ENCODE data around the gene SEPTIN10. TPM values are rescaled to one million over a fixed set of nuclear protein-coding genes. Genes with fewer than 3 reads are reported as not detected.

Gene SEPTIN10
- total and polyA plus RNA-seq, 2 of the 8 experiments (the other 6 are each of a cell fraction or from before 2014, with no cell fraction given): 23.7 to 101 TPM

DNA sequence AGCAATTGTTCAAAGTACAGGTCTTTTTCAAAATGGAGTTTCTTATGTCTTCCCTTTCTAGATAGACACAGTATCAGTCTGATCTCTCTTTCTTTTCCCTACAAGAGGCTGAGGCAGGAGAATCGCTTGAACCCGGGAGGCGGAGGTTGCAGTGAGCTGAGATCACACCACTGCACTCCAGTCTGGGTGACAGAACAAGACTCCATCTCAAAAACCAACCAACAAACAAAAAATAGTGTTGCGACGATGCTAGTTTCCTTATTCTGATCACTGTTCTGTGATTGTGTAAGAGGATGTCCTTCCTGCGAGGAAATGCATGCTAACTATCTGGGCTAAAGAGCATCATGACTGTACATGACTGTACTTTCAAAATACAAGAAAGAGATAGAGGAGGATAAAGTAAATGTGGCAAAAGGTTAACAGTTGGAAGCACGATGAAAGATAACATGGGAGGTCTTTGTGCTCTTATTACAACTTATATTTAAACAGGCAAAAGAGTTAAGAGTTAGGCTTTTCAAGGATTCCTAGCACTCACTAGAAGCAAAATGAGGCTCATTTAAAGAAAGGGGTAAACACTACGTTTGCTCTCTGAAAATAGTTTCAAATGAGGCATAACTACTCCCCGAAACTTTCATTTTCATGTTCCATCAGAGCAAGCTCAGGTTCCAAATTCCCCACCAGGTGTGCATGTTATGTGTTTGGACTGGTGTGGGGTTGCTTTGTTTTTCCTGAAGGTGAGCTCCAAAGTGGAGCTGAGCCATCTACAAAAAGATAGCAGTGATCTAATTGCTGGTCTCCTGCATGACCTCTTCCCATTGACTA is 24.2 kb upstream of the SEPTIN10 start:
- no peak overlapping the region for H2AFZ ChIP-seq (ENCODE audit: low read length)
- no peak overlapping the region for H3K18ac ChIP-seq (ENCODE audit: extremely low read depth, low read length)
- no peak overlapping the region for H2BK20ac ChIP-seq (ENCODE audit: low read length)
- H4K8ac ChIP-seq (ENCODE audit: extremely low read depth, insufficient read depth, low read length): no peak overlapping the region
- H4K20me1 ChIP-seq (replicated peaks in 1 of 2; ENCODE audit: control insufficient read depth in 1 of 2, insufficient read depth in 2 of 2, low read length in 2 of 2): no peaks in the 10 kb centered on the region
- H2BK5ac ChIP-seq (ENCODE audit: low read depth, low read length): no peak overlapping the region
- FAIRE-seq (no peak), DNase-seq (ENCODE audit: low read depth in 1 of 2, low spot score in 2 of 2) (no peak)
- H3K23me2 ChIP-seq (ENCODE audit: low read depth, low read length): no peaks in the 10 kb centered on the region
- no peaks in the 10 kb centered on the region for H3K36me3 ChIP-seq (ENCODE audit: control insufficient read depth in 2 of 4, insufficient read depth in 4 of 4, low read length in 3 of 4)
- H2AK5ac ChIP-seq (ENCODE audit: low read depth, low read length): no peak overlapping the region
- no peaks in the 10 kb centered on the region for H3K79me2 ChIP-seq (ENCODE audit: control insufficient read depth in 1 of 2, insufficient read depth in 2 of 2, low read length in 2 of 2)
- POLR2A ChIA-PET (ENCODE audit: partially characterized antibody): no interaction called here
- H3K14ac ChIP-seq (ENCODE audit: insufficient read length): no peak overlapping the region
- H2BK120ac ChIP-seq (replicated peaks; ENCODE audit: low read depth, low read length): no peak overlapping the region
- H3K23ac ChIP-seq (ENCODE audit: insufficient read length): no peak overlapping the region
- CTCF ChIA-PET (ENCODE audit: partially characterized antibody): no interaction called here
- H3K27ac ChIP-seq (ENCODE audit: low read depth, low read length): no peak overlapping the region
- no peak overlapping the region for H3K9ac ChIP-seq (replicated peaks in 1 of 4; ENCODE audit: extremely low read depth in 1 of 4, low read depth in 3 of 4, low read length in 3 of 4)
- no peaks in the 10 kb centered on the region for H3K79me1 ChIP-seq (ENCODE audit: low read depth, low read length)
- no peak overlapping the region for H4K5ac ChIP-seq (ENCODE audit: insufficient read length, low read depth, low read length)
- no peak overlapping the region for H2BK12ac ChIP-seq (ENCODE audit: low read depth, low read length)
- H2BK15ac ChIP-seq (ENCODE audit: low read length): no peak overlapping the region
- no peaks in the 10 kb centered on the region for H3K9me3 ChIP-seq (ENCODE audit: insufficient read depth in 2 of 2, low read depth in 1 of 2, low read length in 1 of 2)
- 89% methylated on average over 9 of the region's 9 CpGs; no CpG with 5 or more reads in 1 of the 2 experiments for WGBS, 2 experiments (ENCODE audit: extremely low coverage in 1 of 2, insufficient coverage in 1 of 2, insufficient read length in 1 of 2, insufficient replicate concordance in 2 of 2, low coverage in 1 of 2, low lambda C conversion rate in 2 of 2, missing lambda C conversion rate in 1 of 2)
- H4K91ac ChIP-seq (replicated peaks; ENCODE audit: insufficient read length, low read length): no peak overlapping the region
- H3K4ac ChIP-seq (replicated peaks; ENCODE audit: insufficient read length, low read depth, low read length): no peak overlapping the region
- H3K4me3 ChIP-seq (ENCODE audit: extremely low read depth in 1 of 4, insufficient read depth in 2 of 4, low read depth in 3 of 4, low read length in 4 of 4): no peak overlapping the region
- H3K4me2 ChIP-seq (ENCODE audit: insufficient read depth in 1 of 2, low read depth in 2 of 2, low read length in 2 of 2): no peak overlapping the region
- H3K56ac ChIP-seq (replicated peaks; ENCODE audit: insufficient read length, low read depth, low read length): no peak overlapping the region
- no peak for TF ChIP-seq GABPA (IDR thresholded peaks at IDR 0.05; ENCODE audit: borderline replicate concordance, insufficient read depth, low read length)
- no peak for TF ChIP-seq CEBPB (IDR thresholded peaks at IDR 0.05; ENCODE audit: low read depth, low read length)
- no peak for TF ChIP-seq TAF7 (optimal IDR thresholded peaks at IDR 0.05; ENCODE audit: borderline replicate concordance, low read depth, low read length)
- no peaks in the 10 kb centered on the region for H3K27me3 ChIP-seq (replicated peaks in 1 of 4; ENCODE audit: control insufficient read depth in 3 of 4, extremely low read depth in 1 of 4, insufficient read depth in 3 of 4, low read length in 3 of 4)
- H3K4me1 ChIP-seq (replicated peaks in 1 of 4; ENCODE audit: control insufficient read depth in 3 of 4, insufficient read depth in 4 of 4, low read length in 3 of 4): no peaks in the 10 kb centered on the region

All from H1 (cell line).